GM18861 (cell line): ENCODE measurements around the gene SMIM41.

Source experiments
- ATAC-seq: cut with Tn5 transposase; IDR thresholded peaks from one replicate; pipeline ENCODE4 v1.9.1; 2021; ENCODE audit not compliant: unreplicated experiment

The SMIM41 gene

DNA sequence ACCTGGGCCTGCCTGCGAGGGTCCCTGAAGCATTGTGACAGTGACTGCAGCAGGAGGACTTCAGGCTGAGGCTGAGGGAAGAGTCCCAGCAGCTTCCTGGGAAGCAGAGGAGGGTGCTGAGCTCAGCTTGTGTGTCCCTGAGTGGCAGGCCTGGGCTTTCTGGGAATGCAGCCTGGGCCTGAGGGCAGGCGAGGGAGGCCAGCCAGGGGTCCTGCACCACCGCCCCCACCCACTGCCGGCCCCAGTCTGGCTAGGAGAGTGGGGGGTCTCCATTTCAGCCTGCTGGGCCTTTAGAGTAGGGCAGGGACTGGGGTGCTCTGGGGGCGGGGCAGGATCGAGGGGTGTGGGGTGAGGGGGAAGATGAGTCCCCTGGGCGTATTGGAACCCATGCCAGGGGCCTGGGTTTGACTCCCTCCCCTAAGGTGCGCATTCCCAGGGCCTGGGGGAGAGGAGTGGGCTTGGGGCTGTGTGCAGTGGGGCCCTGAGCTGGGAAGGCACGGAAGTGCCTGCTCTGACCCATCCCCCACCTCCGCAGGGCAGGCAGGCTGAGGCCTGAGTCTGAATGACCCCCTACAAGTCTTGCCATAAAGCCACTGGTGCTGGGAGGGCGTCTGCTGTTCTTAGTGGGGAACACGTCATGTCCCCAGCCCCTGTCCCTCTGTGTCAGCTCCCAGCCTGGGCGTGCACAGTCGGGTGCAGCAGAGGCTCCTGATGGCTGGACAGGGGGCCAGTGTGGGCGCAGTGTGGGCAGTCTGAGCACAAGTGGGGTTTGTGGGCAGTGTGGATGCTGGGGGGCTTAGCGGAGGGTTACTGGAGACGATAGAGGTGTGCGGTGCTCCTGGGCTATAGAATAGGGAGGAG lies 66.0 kb downstream of the SMIM41 start:
- ATAC-seq, result no peak

DNA sequence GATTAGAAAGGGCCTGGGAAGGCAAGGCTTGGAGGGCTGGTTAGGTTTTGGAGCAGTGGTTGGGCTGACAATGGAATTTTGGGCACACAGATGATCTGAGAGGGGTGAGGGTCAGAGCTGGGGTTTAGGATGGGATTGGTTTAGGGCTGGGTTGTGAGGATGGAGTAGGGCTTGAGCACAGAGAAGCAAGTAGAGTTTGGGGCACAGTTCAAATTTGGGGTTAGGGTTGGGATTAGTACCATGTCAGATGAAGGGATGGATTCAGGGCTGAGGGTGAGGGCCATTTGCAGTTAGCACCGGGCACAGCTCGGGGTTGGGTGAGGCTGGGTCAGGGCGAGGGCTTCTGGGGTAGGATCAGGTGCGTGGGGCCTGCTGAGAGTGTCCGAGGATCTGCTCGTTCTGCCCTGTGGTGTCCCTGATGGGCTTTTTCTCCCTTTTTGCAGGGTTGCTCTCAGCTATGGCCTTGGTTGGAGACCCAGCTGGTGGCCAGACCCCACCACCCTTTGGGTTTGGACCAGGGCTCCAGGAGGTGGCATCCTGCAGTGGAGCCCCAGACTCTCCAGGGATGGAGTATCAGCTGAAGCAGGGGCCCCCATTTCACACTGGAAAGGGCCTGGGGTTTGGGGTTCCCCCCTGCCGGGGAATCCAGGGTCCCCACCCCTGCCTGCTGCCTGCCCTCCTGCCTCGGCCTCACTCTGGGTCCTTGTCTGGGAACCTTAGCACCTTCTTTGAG lies 66.8 kb downstream of the SMIM41 start:
- ATAC-seq, result no peak

- ATAC-seq, result no peak
Observed at GRCh38 chr12:52146822-52147366, 67.4 kb downstream of the SMIM41 start.

DNA sequence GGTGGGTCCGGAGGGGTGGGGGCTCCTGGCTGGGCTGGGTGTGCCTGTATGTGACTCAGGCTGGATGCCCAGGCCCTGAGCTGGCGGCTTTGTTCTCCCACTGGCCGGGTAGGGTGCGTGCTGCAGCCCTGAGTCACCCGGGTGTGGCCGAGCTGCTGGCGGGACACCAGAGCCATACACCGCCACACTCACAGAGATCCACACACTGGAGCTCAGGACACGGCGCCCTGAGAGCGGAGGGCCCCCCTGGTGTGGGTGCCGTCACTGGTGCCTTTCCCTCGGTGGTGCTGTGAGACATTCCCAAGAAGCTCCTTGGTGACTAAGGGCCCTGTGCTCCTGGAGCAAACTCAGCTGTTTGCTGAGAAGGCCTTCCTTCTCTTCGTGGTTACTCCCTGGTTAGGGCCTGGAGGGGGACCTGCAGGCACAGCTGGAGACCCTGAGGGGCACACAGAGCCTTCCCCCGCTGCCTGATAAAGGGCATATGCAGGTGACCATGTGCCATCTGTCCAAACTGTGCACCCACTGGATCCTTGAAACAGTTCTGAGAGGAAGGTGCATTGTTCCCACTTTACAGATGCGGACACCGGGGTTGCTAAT lies 68.0 kb downstream of the SMIM41 start:
- no peak for ATAC-seq

DNA sequence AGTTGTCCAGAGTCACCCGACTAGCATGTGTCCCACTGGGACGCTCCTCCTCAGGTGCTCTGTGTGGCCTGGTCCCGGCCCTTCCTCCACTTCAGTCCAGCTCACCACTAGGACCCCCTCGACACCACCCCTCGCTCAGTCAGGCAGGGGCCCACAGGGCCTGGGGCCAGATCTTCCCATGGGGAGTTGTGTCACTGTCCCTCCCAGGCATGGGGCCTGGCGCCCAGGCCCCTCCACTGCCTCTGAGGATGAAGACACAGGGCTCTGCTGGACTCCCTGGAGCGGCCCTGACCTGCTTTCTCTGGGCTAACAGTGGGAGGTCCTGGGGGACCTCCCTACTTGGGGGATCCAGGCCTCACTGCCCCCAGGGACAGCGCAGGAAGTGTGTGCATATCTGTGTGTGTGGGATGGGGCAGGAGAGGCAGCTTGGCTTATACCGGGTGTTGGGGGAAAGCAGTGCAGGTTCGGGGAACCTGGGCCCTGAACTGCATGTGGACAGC lies 68.5 kb downstream of the SMIM41 start:
- ATAC-seq, result no peak

DNA sequence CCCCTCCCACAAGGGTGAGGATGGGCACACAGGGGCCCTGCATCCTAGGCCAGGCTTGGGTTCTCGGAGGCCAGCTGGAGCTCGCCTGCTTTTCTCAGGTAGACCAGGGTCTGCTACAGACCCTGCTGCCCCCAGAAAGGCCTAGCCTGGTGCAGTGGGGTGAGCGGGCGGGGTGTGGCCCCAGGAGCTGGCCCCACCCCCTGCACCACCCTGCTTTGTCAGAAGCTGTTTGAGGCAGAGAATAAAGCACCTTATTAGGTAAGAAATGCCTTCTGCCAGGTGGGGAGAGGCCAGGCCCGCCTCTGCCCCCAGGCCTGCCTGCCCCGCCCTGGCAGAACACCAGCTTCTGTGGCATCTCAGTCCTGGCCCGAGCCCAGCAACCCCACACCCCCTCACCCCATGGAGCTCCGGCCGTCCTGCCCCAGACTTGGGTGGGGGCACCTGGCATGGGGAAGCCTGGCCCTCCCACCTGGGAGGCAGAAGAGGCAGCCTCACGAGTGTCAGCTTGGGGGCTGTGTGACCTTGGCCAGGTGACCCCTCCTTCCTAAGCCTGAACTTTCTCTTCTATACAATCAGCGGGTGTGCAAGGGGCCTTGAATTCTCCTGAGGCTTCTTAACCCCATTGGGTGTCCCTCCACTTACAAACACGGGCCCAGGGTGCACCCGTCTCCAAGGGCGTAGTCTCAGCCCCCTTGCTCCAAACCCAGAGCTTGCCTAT lies 69.1 kb downstream of the SMIM41 start:
- no peak for ATAC-seq

DNA sequence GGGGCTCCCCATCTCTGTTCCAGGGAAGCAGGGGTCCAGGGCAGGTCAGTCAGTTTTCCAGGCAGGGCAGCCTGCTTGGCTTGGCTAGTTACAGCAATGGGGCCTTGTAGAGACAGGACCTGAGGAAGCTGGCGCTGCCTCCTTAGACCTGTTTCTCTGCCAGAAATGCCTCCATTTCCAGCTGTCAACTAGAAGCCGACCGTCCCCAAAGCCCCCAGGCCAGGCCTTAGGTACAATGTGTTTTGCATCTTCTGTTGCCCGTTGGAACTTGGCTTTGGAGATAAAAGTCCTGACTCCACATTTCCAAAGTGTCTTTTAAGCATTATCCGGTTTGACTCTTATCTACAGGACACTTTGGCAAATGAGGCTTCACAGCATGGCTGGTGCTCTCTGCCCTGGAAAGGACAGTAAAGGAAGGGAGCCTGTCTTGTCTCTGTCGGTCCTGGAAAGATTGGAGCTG lies 69.7 kb downstream of the SMIM41 start:
- ATAC-seq, result no peak

GRCh38 chr12:52149651-52150241 lies 70.2 kb downstream of the SMIM41 start:
- no peak for ATAC-seq

GRCh38 chr12:52151153-52151836 lies 71.8 kb downstream of the SMIM41 start:
- no peak for ATAC-seq

DNA sequence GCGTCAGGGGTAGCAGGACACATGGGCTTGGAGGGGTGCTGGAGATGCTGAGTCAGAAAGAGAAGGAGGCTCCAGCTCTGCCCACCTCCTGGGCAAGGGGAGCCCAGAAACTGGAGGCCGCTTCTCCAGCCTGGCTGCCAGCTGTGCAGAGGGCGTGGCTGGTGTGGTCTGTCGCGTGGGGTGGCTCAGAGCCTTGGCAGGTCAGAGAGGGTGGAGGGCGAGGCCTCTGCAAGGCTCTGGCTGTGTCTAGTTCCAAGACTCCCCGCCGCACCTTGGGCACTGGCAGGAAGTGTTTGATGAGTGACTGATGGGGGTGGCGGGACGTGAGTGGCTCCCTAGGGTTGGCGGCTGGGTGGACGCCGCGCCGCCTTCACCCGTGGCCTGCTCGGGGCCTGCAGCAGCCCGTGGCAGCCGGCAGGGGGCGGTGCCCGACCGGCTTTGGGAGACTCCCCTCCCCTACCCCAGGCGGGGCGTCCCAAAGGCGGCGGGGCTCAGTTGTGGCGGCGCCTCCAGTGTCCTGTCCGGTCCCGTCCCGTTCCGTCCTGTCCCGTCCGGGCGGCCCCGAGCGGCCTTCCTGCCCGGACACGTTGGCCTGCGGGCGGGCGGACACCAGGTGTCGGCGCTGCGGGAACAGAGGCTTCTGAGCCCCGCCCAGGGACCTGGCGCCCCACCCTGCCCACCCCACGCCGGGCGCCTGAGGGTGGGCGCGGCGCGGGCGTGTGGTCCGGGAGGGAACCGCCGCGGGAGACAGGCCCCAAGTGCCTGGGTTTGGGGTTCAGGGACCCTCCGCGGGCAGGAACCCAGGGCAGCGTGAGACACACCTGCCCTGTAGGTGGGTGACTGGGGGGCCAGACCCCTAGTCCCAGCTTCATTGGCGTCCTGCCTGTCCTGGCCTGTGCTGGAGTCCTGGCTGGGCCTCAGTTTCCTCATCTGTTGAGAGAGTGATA lies 72.6 kb downstream of the SMIM41 start:
- no peak for ATAC-seq

DNA sequence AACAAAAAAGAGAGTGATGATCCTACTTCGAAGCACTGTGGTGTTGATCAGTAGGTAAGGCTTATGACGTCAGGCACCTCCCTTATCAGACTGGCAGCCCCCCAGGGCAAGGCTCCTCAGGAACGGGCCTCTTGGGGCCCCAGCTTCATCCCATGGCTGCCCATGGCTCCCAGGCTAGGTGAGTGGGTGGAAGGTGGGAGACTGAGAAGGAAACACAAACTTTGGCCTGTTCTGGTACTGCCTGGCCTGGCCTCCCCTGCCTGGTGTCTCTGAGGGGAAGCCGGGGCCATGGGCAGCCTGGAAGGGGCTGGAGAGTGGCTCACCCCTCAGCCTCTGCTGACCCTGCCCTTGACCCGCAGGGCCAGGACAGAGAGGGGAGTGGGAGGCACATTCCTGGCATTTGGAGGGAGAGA lies 73.4 kb downstream of the SMIM41 start:
- ATAC-seq, result no peak

DNA sequence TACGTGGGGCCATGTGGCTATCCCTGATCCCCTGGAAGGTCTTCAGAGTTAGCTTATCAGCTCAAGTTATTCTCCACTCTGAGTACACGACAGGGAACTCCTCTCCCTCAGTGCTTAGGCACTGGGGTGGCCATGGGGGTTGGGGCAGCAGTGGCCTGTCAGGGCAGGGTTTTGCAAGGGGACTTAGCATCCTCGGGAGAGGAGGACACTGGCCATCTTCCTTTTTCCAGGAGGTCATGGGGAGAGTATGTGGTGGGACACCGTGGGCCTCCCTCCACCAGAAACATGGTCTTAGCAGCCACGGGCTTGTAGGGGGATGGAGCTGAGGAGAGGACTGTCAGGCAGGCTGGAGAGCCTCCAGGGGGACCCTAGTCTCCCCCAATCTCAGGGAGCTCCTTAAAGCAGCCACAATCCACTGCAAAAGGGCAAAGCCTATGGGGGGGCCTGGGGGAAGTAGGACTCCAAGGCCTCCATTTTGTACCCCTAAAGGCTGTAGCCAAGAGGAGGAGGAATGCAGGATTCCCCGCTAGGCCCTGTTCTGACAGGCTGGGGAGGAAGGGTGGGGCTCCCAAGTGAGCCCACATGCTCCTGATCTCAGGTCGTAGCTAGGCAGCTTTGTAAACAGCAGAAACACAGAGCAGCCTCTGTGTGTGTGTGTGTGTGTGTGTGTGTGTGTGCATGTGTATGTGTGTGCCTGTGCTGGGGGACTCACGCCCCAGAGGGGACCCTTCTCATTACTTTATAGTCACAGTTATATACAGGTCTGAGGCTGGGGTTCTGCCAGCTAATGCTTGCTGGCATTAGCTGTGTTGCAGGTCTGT lies 75.8 kb downstream of the SMIM41 start:
- no peak for ATAC-seq

DNA sequence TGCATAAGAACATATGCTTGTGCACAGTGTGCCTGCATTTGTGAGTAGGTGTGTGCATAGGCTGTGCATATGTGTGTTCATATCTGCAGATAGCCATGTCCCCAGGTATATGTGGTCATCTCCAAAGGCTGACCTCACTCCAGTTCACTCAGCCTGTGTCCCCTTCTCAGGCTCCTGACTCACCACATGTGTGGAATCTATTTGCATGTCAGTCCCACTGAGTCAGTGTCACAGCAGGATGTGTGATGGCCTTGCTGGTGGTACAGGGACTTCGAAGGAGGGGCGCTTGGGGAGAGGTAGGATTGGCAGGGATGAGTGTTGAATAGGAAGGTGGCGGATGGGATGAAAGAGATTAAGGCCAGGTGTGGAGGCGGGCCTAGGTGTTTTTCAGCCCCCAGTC lies 76.8 kb downstream of the SMIM41 start:
- ATAC-seq, result no peak

GRCh38 chr12:52156757-52157565 lies 77.5 kb downstream of the SMIM41 start:
- no peak for ATAC-seq

DNA sequence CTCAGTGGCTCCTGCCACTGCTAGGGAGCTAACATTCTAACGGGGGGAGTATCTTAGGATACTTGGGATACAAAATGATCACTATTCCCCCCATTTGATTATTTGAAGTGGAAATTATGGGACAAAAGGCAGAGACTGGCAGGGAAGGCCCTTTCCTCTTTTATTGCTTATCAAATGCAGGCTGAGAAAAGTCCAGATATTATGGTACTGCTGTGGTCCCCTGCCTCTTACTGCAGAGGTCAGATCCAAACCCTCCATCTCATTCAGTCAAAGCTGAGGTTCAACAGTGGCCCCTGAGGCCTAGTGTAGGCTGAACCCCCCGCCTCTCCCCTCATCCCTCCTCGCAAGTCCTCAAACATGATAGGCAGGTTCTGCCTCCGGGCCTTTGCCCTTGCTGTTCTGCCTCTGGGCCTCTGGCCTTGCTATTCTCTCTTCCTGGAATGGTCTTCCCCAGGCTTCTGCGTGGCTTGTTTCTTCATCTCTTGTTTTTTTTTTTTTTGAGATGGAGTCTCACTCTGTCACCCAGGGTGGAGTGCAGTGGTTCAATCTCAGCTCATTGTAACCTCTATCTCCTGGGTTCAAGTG lies 78.2 kb downstream of the SMIM41 start:
- no peak for ATAC-seq
